ENCODE results near the gene DHRS1. TPM values are rescaled to one million over a fixed set of nuclear protein-coding genes. Genes with fewer than 3 reads are reported as not detected.

Gene DHRS1
- total and polyA plus RNA-seq, 2 experiments from 2014 or later = 15.0 to 15.4 TPM

- Histone ChIP-seq H3K4me1 (ENCODE audit: insufficient read depth) (no peaks in the 10 kb centered on the region), H4K20me1 (replicated peaks; ENCODE audit: insufficient read depth) (no peaks in the 10 kb centered on the region), H3K4me3 (0 out of 2 replicates have a peak overlapping the region, but pooled peaks have one; percentile 28), H3K4me2 (no peak overlapping the region), H3F3A (replicated peaks; ENCODE audit: low read depth) (no peaks in the 10 kb centered on the region), H3K27me3 (ENCODE audit: insufficient read depth) (peaks cover 64% of the 10 kb centered on the region), H3K79me2 (replicated peaks; ENCODE audit: insufficient read depth) (no peaks in the 10 kb centered on the region), H3K27ac (ENCODE audit: low read depth) (no peak overlapping the region), H3K9me2 (ENCODE audit: insufficient read depth) (no peaks in the 10 kb centered on the region), H2AFZ (peak overlapping the region; percentile 56; the same call in 1 of the 2 replicates), H3K36me3 (ENCODE audit: insufficient read depth) (no peaks in the 10 kb centered on the region)
- DNase-seq (ENCODE audit: low spot score) (peak; percentile 82), ATAC-seq (peak; percentile 80)
- H3K27ac Mint-ChIP-seq = no peak overlapping the region
- peak; percentile 35 to 57 for TF ChIP-seq CTCF (conservative IDR thresholded peaks at IDR 0.05; ENCODE audit: low read depth in 2 of 2)
- TF ChIP-seq NANOG (IDR thresholded peaks at IDR 0.05; ENCODE audit: borderline replicate concordance) = no peak
- H3K9me3 Mint-ChIP-seq = no peaks in the 10 kb centered on the region
- H3K27me3 Mint-ChIP-seq (ENCODE audit: insufficient read depth, low read depth, poor library complexity) = peaks cover 46% of the 10 kb centered on the region
- H3K4me3 Mint-ChIP-seq = no peak overlapping the region
- no peaks in the 10 kb centered on the region; the same call in 1 of the 3 replicates for H3K36me3 Mint-ChIP-seq (ENCODE audit: low read depth)
- no peaks in the 10 kb centered on the region; the same call in 2 of the 3 replicates for H3K4me1 Mint-ChIP-seq
These were observed 16.4 kb upstream of the DHRS1 start for GRCh38 chr14:24315807-24316596.

DNA sequence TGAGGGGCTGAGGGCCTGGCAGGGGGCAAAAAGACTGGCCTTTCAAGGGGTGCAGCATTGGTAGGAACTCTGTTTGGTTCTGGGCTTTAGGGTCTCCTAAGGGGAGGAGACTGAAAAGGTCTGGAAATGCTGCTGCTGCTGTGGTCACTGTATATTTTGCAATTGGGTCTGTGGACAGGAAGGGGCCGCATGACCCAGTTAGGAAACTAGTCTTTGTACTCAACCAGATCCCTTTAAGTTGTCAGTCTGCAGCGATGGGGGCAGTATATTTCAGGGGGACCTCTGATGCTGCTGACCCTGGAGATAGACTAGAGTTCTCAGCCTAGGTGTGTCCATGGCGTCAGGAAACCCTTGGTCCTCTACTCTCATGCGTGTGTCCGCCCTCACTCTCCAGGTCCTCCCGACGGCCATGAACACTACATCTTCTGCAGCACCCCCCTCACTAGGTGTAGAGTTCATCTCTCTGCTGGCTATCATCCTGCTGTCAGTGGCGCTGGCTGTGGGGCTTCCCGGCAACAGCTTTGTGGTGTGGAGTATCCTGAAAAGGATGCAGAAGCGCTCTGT, 15.7 kb upstream of the DHRS1 start:
- Mint-ChIP-seq H3K27ac (no peak overlapping the region), H3K9me3 (no peaks in the 10 kb centered on the region), H3K4me1 (peaks cover 2% of the 10 kb centered on the region; the same call in 2 of the 3 replicates), H3K4me3 (no peak overlapping the region; the same call in 2 of the 3 replicates), H3K36me3 (ENCODE audit: low read depth) (no peaks in the 10 kb centered on the region; the same call in 1 of the 3 replicates), H3K27me3 (ENCODE audit: insufficient read depth, low read depth, poor library complexity) (peaks cover 46% of the 10 kb centered on the region)
- Histone ChIP-seq H3F3A (replicated peaks; ENCODE audit: low read depth) (no peaks in the 10 kb centered on the region), H3K4me1 (ENCODE audit: insufficient read depth) (0 out of 2 replicates have a peak, but pooled peaks cover under 1% of the 10 kb centered on the region), H3K27me3 (ENCODE audit: insufficient read depth) (peaks cover 58% of the 10 kb centered on the region), H3K27ac (ENCODE audit: low read depth) (no peak overlapping the region), H3K9me2 (ENCODE audit: insufficient read depth) (no peaks in the 10 kb centered on the region), H4K20me1 (replicated peaks; ENCODE audit: insufficient read depth) (no peaks in the 10 kb centered on the region), H3K4me3 (no peak overlapping the region), H3K36me3 (ENCODE audit: insufficient read depth) (no peaks in the 10 kb centered on the region), H2AFZ (no peak overlapping the region), H3K79me2 (replicated peaks; ENCODE audit: insufficient read depth) (no peaks in the 10 kb centered on the region), H3K4me2 (no peak overlapping the region)
- TF ChIP-seq ZNF114 (CRISPR knock-in tag; IDR thresholded peaks at IDR 0.05) = no peak
- TF ChIP-seq CREB1 (CRISPR knock-in tag; IDR thresholded peaks at IDR 0.05; ENCODE audit: low read depth) = no peak
- no peak for TF ChIP-seq JUNB (IDR thresholded peaks at IDR 0.05; ENCODE audit: unreplicated experiment)
- TF ChIP-seq POLR2AphosphoS5 (IDR thresholded peaks at IDR 0.05; ENCODE audit: low read depth) = no peak
- TF ChIP-seq CTCF (conservative IDR thresholded peaks at IDR 0.05; ENCODE audit: low read depth in 2 of 2) = no peak
- TF ChIP-seq ETS1 (IDR thresholded peaks at IDR 0.05) = no peak
- TF ChIP-seq NANOG (IDR thresholded peaks at IDR 0.05; ENCODE audit: borderline replicate concordance) = no peak
- ATAC-seq (no peak), DNase-seq (ENCODE audit: low spot score) (no peak)

Data from GM23338 (cell line).